ENCODE measurements around the gene MOV10.

MOV10 gene

GRCh38 chr1:112698366-112699310 lies 24.2 kb downstream of the MOV10 start:
- Mint-ChIP-seq H3K36me3 (peaks cover 17 to 38% of the 10 kb centered on the region in 2 donors), H3K4me1 (peaks cover 50 to 60% of the 10 kb centered on the region in 2 donors), H3K27ac (no peak overlapping the region), H3K4me3 (no peak overlapping the region), H3K9me3 (no peaks in the 10 kb centered on the region), H3K27me3 (no peaks in the 10 kb centered on the region)
- ATAC-seq (replicated peaks) (no peak), DNase-seq (no peak)

- ATAC-seq (replicated peaks) = no peak
- H3K36me3 Mint-ChIP-seq = peaks cover 17 to 38% of the 10 kb centered on the region in 2 donors
- H3K9me3 Mint-ChIP-seq = no peaks in the 10 kb centered on the region
- peak overlapping the region; percentile 86 for H3K27ac Mint-ChIP-seq
- peaks cover 53 to 70% of the 10 kb centered on the region in 2 donors for H3K4me1 Mint-ChIP-seq
- no peaks in the 10 kb centered on the region for H3K27me3 Mint-ChIP-seq
- peak overlapping the region in 1 of 2 donors; percentile 16 for H3K4me3 Mint-ChIP-seq
- DNase-seq = no peak
Observed at GRCh38 chr1:112699425-112700144, 25.1 kb downstream of the MOV10 start.

GRCh38 chr1:112700290-112701226 lies 26.1 kb downstream of the MOV10 start:
- Mint-ChIP-seq H3K4me3 (peak overlapping the region; percentile 37 to 62), H3K4me1 (peaks cover 62 to 79% of the 10 kb centered on the region in 2 donors), H3K9me3 (no peaks in the 10 kb centered on the region), H3K36me3 (peaks cover 13 to 31% of the 10 kb centered on the region in 2 donors), H3K27me3 (no peaks in the 10 kb centered on the region), H3K27ac (peak overlapping the region; percentile 86)
- DNase-seq (peak; percentile 54), ATAC-seq (replicated peaks) (peak; percentile 61 to 68)

- no peaks in the 10 kb centered on the region for H3K27me3 Mint-ChIP-seq
- peak overlapping the region; percentile 19 to 62 for H3K4me3 Mint-ChIP-seq
- H3K4me1 Mint-ChIP-seq = peaks cover 66 to 88% of the 10 kb centered on the region in 2 donors
- DNase-seq = no peak
- ATAC-seq (replicated peaks) = no peak
- peaks cover 11 to 29% of the 10 kb centered on the region in 2 donors for H3K36me3 Mint-ChIP-seq
- H3K27ac Mint-ChIP-seq = peak overlapping the region; percentile 86
- H3K9me3 Mint-ChIP-seq = no peaks in the 10 kb centered on the region
Observed at GRCh38 chr1:112701227-112702066, 27.0 kb downstream of the MOV10 start.

- ATAC-seq (replicated peaks) = no peak
- DNase-seq = no peak
- no peaks in the 10 kb centered on the region for H3K27me3 Mint-ChIP-seq
- H3K4me1 Mint-ChIP-seq = peaks cover 66 to 90% of the 10 kb centered on the region in 2 donors
- H3K36me3 Mint-ChIP-seq = peaks cover 11 to 23% of the 10 kb centered on the region in 2 donors
- peak overlapping the region in 1 of 2 donors; percentile 19 for H3K4me3 Mint-ChIP-seq
- peak overlapping the region; percentile 26 for H3K27ac Mint-ChIP-seq
- H3K9me3 Mint-ChIP-seq = no peaks in the 10 kb centered on the region
Observed at GRCh38 chr1:112702067-112702395, 27.6 kb downstream of the MOV10 start.

GRCh38 chr1:112702420-112703261 lies 28.2 kb downstream of the MOV10 start:
- ATAC-seq (replicated peaks) (no peak), DNase-seq (no peak)
- Mint-ChIP-seq H3K36me3 (peaks cover 11 to 23% of the 10 kb centered on the region in 2 donors), H3K9me3 (no peaks in the 10 kb centered on the region), H3K27ac (no peak overlapping the region), H3K4me1 (peaks cover 68 to 91% of the 10 kb centered on the region in 2 donors), H3K4me3 (no peak overlapping the region), H3K27me3 (no peaks in the 10 kb centered on the region)

- no peak for DNase-seq
- Mint-ChIP-seq H3K27ac (no peak overlapping the region), H3K36me3 (peaks cover 9 to 22% of the 10 kb centered on the region in 2 donors), H3K4me1 (peaks cover 64 to 91% of the 10 kb centered on the region in 2 donors), H3K9me3 (no peaks in the 10 kb centered on the region), H3K4me3 (no peak overlapping the region), H3K27me3 (no peaks in the 10 kb centered on the region)
- ATAC-seq (replicated peaks) = no peak
Observed at GRCh38 chr1:112703706-112704105, 29.2 kb downstream of the MOV10 start.

GRCh38 chr1:112704391-112704933 lies 30.0 kb downstream of the MOV10 start:
- Mint-ChIP-seq H3K4me1 (peaks cover 59 to 84% of the 10 kb centered on the region in 2 donors), H3K4me3 (peak overlapping the region in 1 of 2 donors; percentile 63), H3K36me3 (peaks cover 9 to 18% of the 10 kb centered on the region in 2 donors), H3K27ac (no peak overlapping the region), H3K9me3 (no peaks in the 10 kb centered on the region), H3K27me3 (no peaks in the 10 kb centered on the region)
- ATAC-seq (replicated peaks) (peak in 1 of 2 donors; percentile 16), DNase-seq (no peak)

- DNase-seq (no peak), ATAC-seq (replicated peaks) (peak; percentile 53 to 57)
- Mint-ChIP-seq H3K4me3 (peak overlapping the region; percentile 56 to 63), H3K27me3 (no peaks in the 10 kb centered on the region), H3K27ac (peak overlapping the region; percentile 78), H3K9me3 (no peaks in the 10 kb centered on the region), H3K4me1 (peaks cover 53 to 77% of the 10 kb centered on the region in 2 donors), H3K36me3 (peaks cover 5 to 14% of the 10 kb centered on the region in 2 donors)
Observed at GRCh38 chr1:112704934-112705627, 30.6 kb downstream of the MOV10 start.

GRCh38 chr1:112706505-112707220 lies 32.2 kb downstream of the MOV10 start, which contains the start of gene RHOC:
TSS of gene RHOC (minus strand) at chr1:112707127. CDS start at chr1:112703799, 3,328 bp downstream.
- Mint-ChIP-seq H3K9me3 (no peaks in the 10 kb centered on the region), H3K27me3 (no peaks in the 10 kb centered on the region), H3K4me1 (peaks cover 37 to 63% of the 10 kb centered on the region in 2 donors), H3K27ac (peak within 1 kb of the TSS; percentile 87), H3K4me3 (peak within 1 kb of the TSS; percentile 77 to 82), H3K36me3 (peaks cover 2 to 9% of the 10 kb centered on the region in 2 donors)
- peak; percentile 79 to 85 for ATAC-seq (replicated peaks)
- DNase-seq = peak; percentile 52

Measured in stimulated activated naive B cell treated with anti-CD40 and anti-IgM and Interleukin-4, amounts not matched to agents 10 μg/mL and 1 μg/mL and 100 μg/mL, for 72 hours (primary cell).